Measurements from ENCODE around the gene NUP210L. TPM values are rescaled to one million over a fixed set of nuclear protein-coding genes. Genes with fewer than 3 reads are reported as not detected.
A peak's percentile ranks its signal among the peaks of the same experiment; 100 is the strongest.

Gene NUP210L
- total and polyA plus RNA-seq, 2 donors from 2014 or later, result 0.06 TPM; not detected in 1

GRCh38 chr1:153963850-153964331 is 191.0 kb downstream of the NUP210L start:
- TF ChIP-seq CTCF (IDR thresholded peaks at IDR 0.05; ENCODE audit: borderline replicate concordance, extremely low read depth, insufficient read depth), result no peak
- intact Hi-C loops (cut with DNase I), result no loop called here
- Histone ChIP-seq H3K4me3 (ENCODE audit: low read length in 3 of 3) (peak overlapping the region; percentile 66 to 83 (median 72)), H3K9ac (ENCODE audit: low read length in 3 of 3) (peak overlapping the region; percentile 61 to 97 (median 96)), H3K4me1 (ENCODE audit: control insufficient read depth in 2 of 3, insufficient read depth in 2 of 3, low read depth in 1 of 3, low read length in 3 of 3) (peaks cover 0 to 28% (median 18%) of the 10 kb centered on the region in 3 donors), H3K27me3 (ENCODE audit: control insufficient read depth, insufficient read depth, low read length) (no peaks in the 10 kb centered on the region), H3K36me3 (ENCODE audit: control insufficient read depth in 2 of 3, insufficient read depth in 3 of 3, low read length in 3 of 3) (peaks cover 0 to 13% (median 5%) of the 10 kb centered on the region in 3 donors), H3K9me3 (ENCODE audit: control insufficient read depth in 2 of 3, insufficient read depth in 1 of 3, low read length in 3 of 3) (no peaks in the 10 kb centered on the region), H3K27ac (ENCODE audit: low read depth in 2 of 2, low read length in 2 of 2) (peak overlapping the region; percentile 96 to 99)
- DNase-seq (peak; percentile 73 to 86 (median 84)), FAIRE-seq (no peak)

DNA sequence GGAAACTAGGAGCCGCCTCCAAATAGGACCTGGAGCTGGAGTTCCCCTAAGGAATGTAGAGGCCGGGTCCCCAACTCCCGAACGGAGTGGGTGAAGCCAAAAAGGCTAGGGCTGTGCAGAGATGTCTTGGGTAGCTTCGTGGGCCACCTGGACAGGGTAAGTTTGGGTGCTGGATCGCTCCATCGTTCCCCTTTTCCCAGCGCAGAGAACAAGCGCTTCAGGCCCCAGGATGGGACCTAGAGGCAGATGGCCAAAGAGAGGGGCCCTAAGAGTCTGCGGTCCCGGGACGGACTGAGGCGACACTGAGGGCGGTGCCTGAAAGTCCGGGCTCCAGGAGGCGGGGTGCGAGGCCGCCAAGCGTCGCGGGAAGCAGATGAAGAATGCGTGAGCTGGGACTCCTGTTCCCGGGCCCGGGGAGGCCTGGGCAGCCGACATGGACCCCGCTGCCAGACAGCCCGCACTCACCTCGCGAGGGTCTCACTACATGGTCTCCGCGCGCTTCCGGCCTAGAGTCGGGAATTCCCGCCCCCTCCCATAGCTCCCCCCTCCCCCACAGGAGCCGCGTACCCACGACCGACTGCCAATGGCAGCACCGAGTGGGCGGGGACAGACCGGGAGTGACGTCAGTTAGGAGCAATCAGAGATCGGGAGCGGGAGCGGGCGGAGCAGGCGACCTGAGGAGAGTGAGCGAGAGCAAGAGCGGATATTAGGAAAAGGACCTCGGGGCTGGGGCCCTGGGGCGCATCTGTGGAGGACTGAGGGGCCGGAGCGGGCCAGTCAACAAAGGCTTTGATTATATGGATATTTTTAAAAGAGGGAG is 191.6 kb downstream of the NUP210L start, which contains the start of gene SLC39A1:
Gene SLC39A1, minus strand, starts transcription at position 508 of the 820 bp plus-strand sequence. CDS start 822 bp downstream, outside the sequence.
- TF ChIP-seq CTCF (IDR thresholded peaks at IDR 0.05; ENCODE audit: borderline replicate concordance, extremely low read depth, insufficient read depth), result no peak
- H3K9me3 ChIP-seq (ENCODE audit: control insufficient read depth in 2 of 3, insufficient read depth in 1 of 3, low read length in 3 of 3), result no peaks in the 10 kb centered on the region
- no peaks in the 10 kb centered on the region for H3K27me3 ChIP-seq (ENCODE audit: control insufficient read depth, insufficient read depth, low read length)
- intact Hi-C loops (cut with DNase I), result no loop called here
- FAIRE-seq (no peak), DNase-seq (peak; percentile 99 to 100 (median 99))
- H3K36me3 ChIP-seq (ENCODE audit: control insufficient read depth in 2 of 3, insufficient read depth in 3 of 3, low read length in 3 of 3), result peaks cover 0 to 13% (median 5%) of the 10 kb centered on the region in 3 donors
- H3K9ac ChIP-seq (ENCODE audit: low read length in 3 of 3), result peak within 1 kb of the TSS; percentile 61 to 99 (median 97)
- H3K27ac ChIP-seq (ENCODE audit: low read depth in 2 of 2, low read length in 2 of 2), result peak within 1 kb of the TSS; percentile 96 to 99
- H3K4me1 ChIP-seq (ENCODE audit: control insufficient read depth in 2 of 3, insufficient read depth in 2 of 3, low read depth in 1 of 3, low read length in 3 of 3), result peaks cover 0 to 25% (median 12%) of the 10 kb centered on the region in 3 donors
- peak within 1 kb of the TSS; percentile 66 to 94 (median 72) for H3K4me3 ChIP-seq (ENCODE audit: low read length in 3 of 3)

DNA sequence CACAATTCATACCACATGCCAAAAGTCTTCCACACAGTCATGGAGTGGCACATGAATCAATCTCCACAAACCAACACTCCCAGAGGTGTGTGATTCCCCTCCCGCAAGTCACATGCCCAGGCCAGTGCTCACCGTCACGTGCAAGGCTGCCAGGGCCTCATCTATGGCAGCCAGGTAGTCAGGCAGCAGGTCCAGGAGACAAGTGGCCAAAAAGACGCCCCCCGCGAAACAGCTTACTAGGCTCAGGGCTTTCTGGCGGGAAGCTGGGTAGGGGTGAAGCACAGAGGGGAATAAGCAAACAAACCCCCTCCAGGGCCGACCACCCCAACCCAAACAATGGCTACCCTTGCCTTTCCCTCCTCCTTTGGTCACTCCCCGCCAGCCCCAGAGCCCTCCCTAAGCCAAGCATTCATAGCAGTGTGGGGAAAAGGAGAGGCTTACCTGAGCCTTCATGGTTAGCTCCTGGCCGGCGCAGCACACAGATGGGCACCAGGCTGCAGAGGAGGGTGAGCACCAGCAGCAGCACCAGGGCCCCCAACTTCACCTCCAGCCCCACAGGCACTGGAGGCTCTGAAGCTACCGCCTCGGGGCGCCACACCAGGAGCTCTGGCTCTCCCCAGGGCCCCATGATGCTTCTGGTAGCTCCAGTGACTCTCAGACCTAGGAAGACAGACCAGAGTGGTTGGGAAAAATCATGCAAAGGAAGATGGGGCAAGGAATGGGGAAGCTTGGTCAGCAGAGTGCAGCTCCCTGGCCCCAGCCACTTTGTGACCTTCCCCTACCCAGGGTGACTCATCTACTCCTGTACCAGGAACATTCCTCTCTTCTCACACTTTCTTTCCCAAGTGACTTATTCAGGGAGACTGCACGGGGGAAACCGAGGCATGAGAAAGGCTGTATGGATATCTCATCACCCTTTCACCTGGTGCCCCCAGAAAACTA is 192.5 kb downstream of the NUP210L start:
- DNase-seq, result peak in 2 of 5 donors; percentile 16 to 82
- no peak for TF ChIP-seq CTCF (IDR thresholded peaks at IDR 0.05; ENCODE audit: borderline replicate concordance, extremely low read depth, insufficient read depth)
- peaks cover 0 to 28% (median 10%) of the 10 kb centered on the region in 3 donors for H3K4me1 ChIP-seq (ENCODE audit: control insufficient read depth in 2 of 3, insufficient read depth in 2 of 3, low read depth in 1 of 3, low read length in 3 of 3)
- H3K9ac ChIP-seq (ENCODE audit: low read length in 3 of 3), result peak overlapping the region; percentile 31 to 99 (median 97)
- peak overlapping the region; percentile 66 to 94 (median 68) for H3K4me3 ChIP-seq (ENCODE audit: low read length in 3 of 3)
- no peaks in the 10 kb centered on the region for H3K27me3 ChIP-seq (ENCODE audit: control insufficient read depth, insufficient read depth, low read length)
- H3K27ac ChIP-seq (ENCODE audit: low read depth in 2 of 2, low read length in 2 of 2), result peak overlapping the region; percentile 96 to 99
- peaks cover 0 to 13% (median 5%) of the 10 kb centered on the region in 3 donors for H3K36me3 ChIP-seq (ENCODE audit: control insufficient read depth in 2 of 3, insufficient read depth in 3 of 3, low read length in 3 of 3)
- no peaks in the 10 kb centered on the region for H3K9me3 ChIP-seq (ENCODE audit: control insufficient read depth in 2 of 3, insufficient read depth in 1 of 3, low read length in 3 of 3)
- intact Hi-C loops (cut with DNase I), result no loop called here
- FAIRE-seq, result no peak
